H1 (cell line): Measurements from ENCODE around the gene FERMT2. TPM values are rescaled to one million over a fixed set of nuclear protein-coding genes. Genes with fewer than 3 reads are reported as not detected.

Experiments used
- ASH2L ChIP-seq: fragments of 200-600, 300-600 bp; sonication (generic); IDR thresholded peaks from one replicate; pipeline ENCODE4 v1.7.1; 2017; ENCODE audit warnings: low read length
- ATF2 ChIP-seq: IDR thresholded peaks from 2 replicates; pipeline ENCODE4 v1.6.1; 2012; ENCODE audit warnings: low read length, inconsistent platforms
- BRCA1 ChIP-seq: IDR thresholded peaks from 2 replicates; pipeline ENCODE4 v1.6.1; 2012; ENCODE audit warnings: low read depth, low read length, improper control_type of control experiment
- CTBP2 ChIP-seq: IDR thresholded peaks from 2 replicates; pipeline ENCODE4 v1.7.0; 2011; ENCODE audit warnings: borderline replicate concordance, mild to moderate bottlenecking, moderate library complexity, mixed read lengths, low read length; ENCODE audit not compliant: insufficient read depth, insufficient read length
- CTCF ChIP-seq, 3 experiments: IDR thresholded peaks; 1 replicate in 2 of 3; 2 replicates in 1 of 3; pipeline versions ENCODE4 v1.5.1 to v1.6.1; 2011; ENCODE audit warnings: low read length in 3 of 3, mild to moderate bottlenecking in 3 of 3, inconsistent platforms in 2 of 3, low read depth in 1 of 3, moderate library complexity in 1 of 3; ENCODE audit not compliant: insufficient read depth in 1 of 3; ENCODE audit errors: control extremely low read depth in 1 of 3
- EGR1 ChIP-seq: IDR thresholded peaks from 2 replicates; pipeline ENCODE4 v1.6.1; 2011; ENCODE audit warnings: low read depth, low read length, borderline replicate concordance
- EZH2 ChIP-seq: fragments of 200-600 bp; sonication (generic); IDR thresholded peaks from 2 replicates; pipeline ENCODE4 v1.7.1; 2012; ENCODE audit warnings: low read depth, mild to moderate bottlenecking, moderate library complexity, low read length, inconsistent platforms; ENCODE audit not compliant: severe bottlenecking
- HDAC2 ChIP-seq, 2 experiments: fragments of 300-600 bp in 1 of 2; sonication (generic) in 1 of 2; IDR thresholded peaks; 2 replicates each; pipeline ENCODE4 v1.6.1; 2011 to 2012; ENCODE audit warnings: low read depth in 2 of 2, low read length in 2 of 2, mild to moderate bottlenecking in 2 of 2, moderate library complexity in 2 of 2, borderline replicate concordance in 1 of 2, inconsistent platforms in 1 of 2
- HDAC6 ChIP-seq: IDR thresholded peaks from one replicate; pipeline ENCODE4 v1.7.1; 2012; ENCODE audit warnings: low read depth, mild to moderate bottlenecking, inconsistent platforms, low read length, moderate library complexity
- NANOG ChIP-seq: IDR thresholded peaks from 2 replicates; pipeline ENCODE4 v1.6.1; 2011; ENCODE audit warnings: low read length, low read depth, mild to moderate bottlenecking, inconsistent platforms; ENCODE audit not compliant: insufficient read depth, poor library complexity, severe bottlenecking
- POLR2AphosphoS5 ChIP-seq: IDR thresholded peaks from 2 replicates; pipeline ENCODE4 v1.6.1; 2011; ENCODE audit warnings: low read depth, low read length
- POU5F1 ChIP-seq: IDR thresholded peaks from 2 replicates; pipeline ENCODE4 v1.6.1; 2011; ENCODE audit warnings: low read depth, mild to moderate bottlenecking, low read length, moderate library complexity
- RFX5 ChIP-seq: IDR thresholded peaks from 2 replicates; pipeline ENCODE4 v1.6.1; 2011; ENCODE audit warnings: low read depth, low read length, improper control_type of control experiment, borderline replicate concordance
- RNF2 ChIP-seq: fragments of 200-900, 300-1000 bp; sonication (generic); IDR thresholded peaks from 2 replicates; pipeline ENCODE4 v1.7.1; 2016; ENCODE audit warnings: borderline replicate concordance, low read depth, mild to moderate bottlenecking, antibody characterized with exemption, low read length; ENCODE audit not compliant: poor library complexity, severe bottlenecking; ENCODE audit errors: missing control alignments
- SAP30 ChIP-seq: fragments of 300-600 bp; sonication (generic); IDR thresholded peaks from 2 replicates; pipeline ENCODE4 v1.7.1; 2012; ENCODE audit warnings: low read length, moderate library complexity, mild to moderate bottlenecking, inconsistent platforms; ENCODE audit not compliant: insufficient read depth, insufficient replicate concordance
- SP1 ChIP-seq: IDR thresholded peaks from 2 replicates; pipeline ENCODE4 v1.6.1; 2011; ENCODE audit warnings: low read depth, low read length
- TAF1 ChIP-seq: IDR thresholded peaks from 2 replicates; pipeline ENCODE4 v1.6.1; 2011; ENCODE audit warnings: mild to moderate bottlenecking, low read depth, low read length
- YY1 ChIP-seq: IDR thresholded peaks from 2 replicates; pipeline ENCODE4 v1.6.1; 2011; ENCODE audit warnings: low read depth, mild to moderate bottlenecking, low read length
- polyA plus RNA-seq, 7 experiments: library from polyadenylated mRNA; depleted of rRNA in 3 of 7; stranded (reverse) in 5 of 7; unstranded in 2 of 7; fragments of >200 nt in 5 of 7; fragments of 200-250 nt in 2 of 7; gene quantifications; 1 replicate in 5 of 7; 2 replicates in 1 of 7; 4 replicates in 1 of 7; pipeline versions ENCODE4 v1.2.1 to v1.2.3, GENCODE V29; 2011 to 2013; ENCODE audit warnings: missing spikeins in 2 of 7, mixed read lengths in 2 of 7
- total RNA-seq: library from RNA; stranded (reverse); fragmentation: NEBNext Ultra II Directional; extraction: Animal tissue kit (Norgen Biotek cat#: 25700); gene quantifications from 2 replicates; pipeline ENCODE4 v1.2.1, GENCODE V29; 2021

FERMT2 gene
- total and polyA plus RNA-seq, 2 of the 8 experiments (the other 6 are each of a cell fraction or from before 2014, with no cell fraction given), result 53.3 to 142 TPM

GRCh38 chr14:52951681-52952554, 1.1 kb upstream of the FERMT2 start (continued):
- TF ChIP-seq NANOG (no peak), HDAC2 (IDR thresholded peaks at IDR 0.05; ENCODE audit: borderline replicate concordance in 1 of 2, low read depth in 2 of 2, low read length in 2 of 2) (no peak; a peak in 1 of 4 replicates), CTCF (IDR thresholded peaks at IDR 0.05; ENCODE audit: control extremely low read depth in 1 of 3, insufficient read depth in 1 of 3, low read depth in 1 of 3, low read length in 3 of 3) (peak; percentile 17 to 41 (median 24); a peak in 3 of 4 replicates), SAP30 (no peak), YY1 (peak; percentile 21; the same call in 1 of the 2 replicates), ATF2 (no peak), SP1 (no peak), EGR1 (no peak), ASH2L (peak; percentile 38), TAF1 (no peak; the same call in 1 of the 2 replicates), POLR2AphosphoS5 (peak; percentile 37; the same call in 1 of the 2 replicates), RNF2 (no peak), RFX5 (no peak), EZH2 (no peak), CTBP2 (no peak), HDAC6 (no peak), BRCA1 (no peak), POU5F1 (no peak)
